ENCODE data around the gene ZNF148.

DNA sequence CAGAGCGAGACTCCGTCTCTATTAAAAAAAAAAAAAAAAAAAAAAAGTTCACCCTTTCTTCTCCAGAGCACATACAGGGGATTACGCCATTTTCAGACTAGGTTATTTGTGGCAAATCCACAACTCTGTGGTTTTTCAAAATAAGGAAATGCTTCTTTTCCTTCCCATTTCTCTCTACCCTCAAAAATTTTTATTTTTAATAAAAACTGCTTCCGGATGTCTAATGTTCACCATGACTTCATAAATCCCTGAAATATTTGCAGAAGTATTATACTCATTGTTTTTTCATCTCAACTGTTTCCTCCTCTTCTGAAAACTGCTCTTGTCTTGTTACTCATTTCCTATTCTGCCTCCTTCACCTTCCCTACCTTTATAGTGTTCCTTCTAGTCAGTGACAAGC, 117.6 kb downstream of the ZNF148 start:
- TF ChIP-seq, protein P1, sequence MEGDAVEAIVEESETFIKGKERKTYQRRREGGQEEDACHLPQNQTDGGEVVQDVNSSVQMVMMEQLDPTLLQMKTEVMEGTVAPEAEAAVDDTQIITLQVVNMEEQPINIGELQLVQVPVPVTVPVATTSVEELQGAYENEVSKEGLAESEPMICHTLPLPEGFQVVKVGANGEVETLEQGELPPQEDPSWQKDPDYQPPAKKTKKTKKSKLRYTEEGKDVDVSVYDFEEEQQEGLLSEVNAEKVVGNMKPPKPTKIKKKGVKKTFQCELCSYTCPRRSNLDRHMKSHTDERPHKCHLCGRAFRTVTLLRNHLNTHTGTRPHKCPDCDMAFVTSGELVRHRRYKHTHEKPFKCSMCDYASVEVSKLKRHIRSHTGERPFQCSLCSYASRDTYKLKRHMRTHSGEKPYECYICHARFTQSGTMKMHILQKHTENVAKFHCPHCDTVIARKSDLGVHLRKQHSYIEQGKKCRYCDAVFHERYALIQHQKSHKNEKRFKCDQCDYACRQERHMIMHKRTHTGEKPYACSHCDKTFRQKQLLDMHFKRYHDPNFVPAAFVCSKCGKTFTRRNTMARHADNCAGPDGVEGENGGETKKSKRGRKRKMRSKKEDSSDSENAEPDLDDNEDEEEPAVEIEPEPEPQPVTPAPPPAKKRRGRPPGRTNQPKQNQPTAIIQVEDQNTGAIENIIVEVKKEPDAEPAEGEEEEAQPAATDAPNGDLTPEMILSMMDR (IDR thresholded peaks at IDR 0.05): no peak
- no peak for TF ChIP-seq POLR2A (IDR thresholded peaks at IDR 0.05)
- no peak for TF ChIP-seq POLR2AphosphoS5 (IDR thresholded peaks at IDR 0.05)
- TF ChIP-seq EP300 (IDR thresholded peaks at IDR 0.05): no peak

Measured in sigmoid colon (tissue), 4 donors.